ENCODE data around the gene RXRG.

Gene RXRG

GRCh38 chr1:165364568-165365133, 80.3 kb downstream of the RXRG start:
- no peak for DNase-seq

- DNase-seq, result no peak
These were observed 88.0 kb downstream of the RXRG start for GRCh38 chr1:165356876-165357275.

GRCh38 chr1:165355977-165356811, 88.7 kb downstream of the RXRG start, which contains the start of gene LMX1A:
TSS of gene LMX1A (minus strand) at chr1:165356715. CDS start at chr1:165355559, 1,156 bp downstream.
- DNase-seq, result no peak

- no peak for DNase-seq
These were observed 89.6 kb downstream of the RXRG start for GRCh38 chr1:165355139-165355976.

- no peak for DNase-seq
These were observed 90.2 kb downstream of the RXRG start for GRCh38 chr1:165354739-165355138.

GRCh38 chr1:165353731-165354671, 90.9 kb downstream of the RXRG start:
- DNase-seq, result no peak

GRCh38 chr1:165352442-165353293, 92.3 kb downstream of the RXRG start:
- no peak for DNase-seq

GRCh38 chr1:165351863-165352441, 93.0 kb downstream of the RXRG start:
- no peak for DNase-seq
